Liver (tissue), 9 donors: ENCODE data around the gene COL5A1. TPM values are rescaled to one million over a fixed set of nuclear protein-coding genes. Genes with fewer than 3 reads are reported as not detected.

Source experiments
- DNase-seq: peaks from one replicate; pipeline ENCODE4 v3.0.0-alpha.2; 2017; ENCODE audit warnings: low spot score
- H3K27ac ChIP-seq, 2 donors: one replicate each; pipeline ENCODE4 v1.7.0; 2013; ENCODE audit warnings: inconsistent platforms in 2 of 2, low read length in 2 of 2, control low read depth in 1 of 2, low read depth in 1 of 2, mild to moderate bottlenecking in 1 of 2
- H3K27me3 ChIP-seq, 4 donors: one replicate each; pipeline versions ENCODE4 v1.6.1 to v1.7.0; 2013; ENCODE audit warnings: low read length in 3 of 4, inconsistent platforms in 1 of 4, mild to moderate bottlenecking in 1 of 4, moderate library complexity in 1 of 4; ENCODE audit not compliant: control insufficient read depth in 4 of 4, insufficient read depth in 4 of 4
- H3K36me3 ChIP-seq, 4 donors: one replicate each; pipeline versions ENCODE4 v1.6.1 to v1.7.0; 2013; ENCODE audit warnings: low read length in 3 of 4, mild to moderate bottlenecking in 3 of 4, low read depth in 1 of 4, moderate library complexity in 1 of 4; ENCODE audit not compliant: control insufficient read depth in 4 of 4, insufficient read depth in 3 of 4
- H3K4me1 ChIP-seq, 4 donors: one replicate each; pipeline versions ENCODE4 v1.6.1 to v1.7.0; 2013; ENCODE audit warnings: low read length in 3 of 4, mild to moderate bottlenecking in 3 of 4, moderate library complexity in 1 of 4; ENCODE audit not compliant: control insufficient read depth in 4 of 4, insufficient read depth in 4 of 4
- H3K4me3 ChIP-seq, 3 donors: one replicate each; pipeline versions ENCODE4 v1.6.1 to v1.7.0; 2013; ENCODE audit warnings: low read length in 3 of 3, control low read depth in 1 of 3, low read depth in 1 of 3, mild to moderate bottlenecking in 1 of 3
- H3K9ac ChIP-seq, 2 donors: one replicate each; pipeline ENCODE4 v1.7.0; 2013; ENCODE audit warnings: low read length in 2 of 2, mild to moderate bottlenecking in 2 of 2, moderate library complexity in 2 of 2, control low read depth in 1 of 2, low read depth in 1 of 2
- H3K9me3 ChIP-seq, 4 donors: one replicate each; pipeline versions ENCODE4 v1.6.1 to v1.7.0; 2013; ENCODE audit warnings: low read length in 3 of 4; ENCODE audit not compliant: control insufficient read depth in 4 of 4
- EGR1 ChIP-seq, 2 donors: IDR thresholded peaks; 2 replicates each; pipeline ENCODE4 v1.6.1; 2016 to 2018; ENCODE audit warnings: antibody characterized with exemption in 2 of 2, low read depth in 2 of 2
- FOXA1 ChIP-seq: IDR thresholded peaks from 2 replicates; pipeline ENCODE4 v1.6.1; 2016; ENCODE audit warnings: antibody characterized with exemption
- FOXA2 ChIP-seq: IDR thresholded peaks from 2 replicates; pipeline ENCODE4 v1.6.1; 2016; ENCODE audit warnings: antibody characterized with exemption
- GABPA ChIP-seq, 2 donors: IDR thresholded peaks in 1 of 2; conservative IDR thresholded peaks in 1 of 2; 2 replicates each; pipeline ENCODE4 v1.6.1; 2016; ENCODE audit warnings: antibody characterized with exemption in 2 of 2, mild to moderate bottlenecking in 1 of 2, moderate library complexity in 1 of 2
- HNF4A ChIP-seq, 2 donors: conservative IDR thresholded peaks; 2 replicates each; pipeline ENCODE4 v1.6.1; 2016; ENCODE audit warnings: antibody characterized with exemption in 2 of 2, mild to moderate bottlenecking in 2 of 2
- HNF4G ChIP-seq: IDR thresholded peaks from 2 replicates; pipeline ENCODE4 v1.6.1; 2016; ENCODE audit warnings: antibody characterized with exemption
- JUND ChIP-seq, 2 donors: IDR thresholded peaks; 2 replicates each; pipeline ENCODE4 v1.6.1; 2016; ENCODE audit warnings: antibody characterized with exemption in 2 of 2
- NR2F2 ChIP-seq: IDR thresholded peaks from 2 replicates; pipeline ENCODE4 v1.6.1; 2016; ENCODE audit warnings: antibody characterized with exemption
- RAD21 ChIP-seq, 2 donors: IDR thresholded peaks; 2 replicates each; pipeline ENCODE4 v1.6.1; 2016; ENCODE audit warnings: antibody characterized with exemption in 2 of 2, mild to moderate bottlenecking in 2 of 2
- RXRA ChIP-seq, 2 donors: IDR thresholded peaks; 2 replicates each; pipeline ENCODE4 v1.6.1; 2017 to 2018; ENCODE audit warnings: antibody characterized with exemption in 2 of 2, mild to moderate bottlenecking in 1 of 2
- SP1 ChIP-seq: IDR thresholded peaks from 2 replicates; pipeline ENCODE4 v1.6.1; 2018; ENCODE audit warnings: antibody characterized with exemption, mild to moderate bottlenecking
- TAF1 ChIP-seq: conservative IDR thresholded peaks from 2 replicates; pipeline ENCODE4 v1.6.1; 2016; ENCODE audit warnings: antibody characterized with exemption, mild to moderate bottlenecking
- YY1 ChIP-seq: IDR thresholded peaks from 2 replicates; pipeline ENCODE4 v1.6.1; 2016; ENCODE audit warnings: antibody characterized with exemption, mild to moderate bottlenecking
- whole genome bisulfite sequencing: extraction: QIAGEN DNeasy Blood & Tissue Kit; methylation state at CpG from one replicate; pipeline ENCODE4 v1.1.7; 2013; 5-methylcytosine and 5-hydroxymethylcytosine counted together
- polyA plus RNA-seq, 2 donors: library from polyadenylated mRNA; stranded (reverse) in 1 of 2; unstranded in 1 of 2; fragments of 200-250 nt in 1 of 2; fragments of >200 nt in 1 of 2; fragmentation: Nextera tagmentation in 1 of 2; extraction: Ambion mirVana in 1 of 2; gene quantifications; one replicate each; pipeline versions ENCODE4 v1.2.1 to v1.2.3, GENCODE V29; 2013 to 2015
- total RNA-seq, 2 donors: library from RNA; depleted of rRNA; stranded (reverse); fragments of >200 nt; gene quantifications; one replicate each; pipeline ENCODE4 v1.2.3, GENCODE V29; 2014
- TF ChIP-seq, protein P1 (sequence below): IDR thresholded peaks from 2 replicates; pipeline ENCODE4 v1.6.1; 2016; ENCODE audit warnings: antibody characterized with exemption
- TF ChIP-seq, protein P2 (sequence below): IDR thresholded peaks from 2 replicates; pipeline ENCODE4 v1.6.1; 2016; ENCODE audit warnings: antibody characterized with exemption, mild to moderate bottlenecking
- TF ChIP-seq, protein P3 (sequence below): fragments of 150-350 bp; IDR thresholded peaks from 2 replicates; pipeline ENCODE4 v1.5.1; 2017; ENCODE audit warnings: improper control_type of control experiment, low read depth, low read length; ENCODE audit not compliant: missing input control
- TF ChIP-seq, protein P4 (sequence below): IDR thresholded peaks from 2 replicates; pipeline ENCODE4 v1.6.1; 2016; ENCODE audit warnings: antibody characterized with exemption
- TF ChIP-seq, protein P5 (sequence below): IDR thresholded peaks from 2 replicates; pipeline ENCODE4 v1.6.1; 2016; ENCODE audit warnings: antibody characterized with exemption
- donor health status: healthy.
- donor health status: healthy.
- donor health status: healthy.
- donor health status: healthy.
- donor health status: healthy.

Gene COL5A1
- total and polyA plus RNA-seq, 4 donors = 0.67 to 15.6 (median 11.2) TPM

DNA sequence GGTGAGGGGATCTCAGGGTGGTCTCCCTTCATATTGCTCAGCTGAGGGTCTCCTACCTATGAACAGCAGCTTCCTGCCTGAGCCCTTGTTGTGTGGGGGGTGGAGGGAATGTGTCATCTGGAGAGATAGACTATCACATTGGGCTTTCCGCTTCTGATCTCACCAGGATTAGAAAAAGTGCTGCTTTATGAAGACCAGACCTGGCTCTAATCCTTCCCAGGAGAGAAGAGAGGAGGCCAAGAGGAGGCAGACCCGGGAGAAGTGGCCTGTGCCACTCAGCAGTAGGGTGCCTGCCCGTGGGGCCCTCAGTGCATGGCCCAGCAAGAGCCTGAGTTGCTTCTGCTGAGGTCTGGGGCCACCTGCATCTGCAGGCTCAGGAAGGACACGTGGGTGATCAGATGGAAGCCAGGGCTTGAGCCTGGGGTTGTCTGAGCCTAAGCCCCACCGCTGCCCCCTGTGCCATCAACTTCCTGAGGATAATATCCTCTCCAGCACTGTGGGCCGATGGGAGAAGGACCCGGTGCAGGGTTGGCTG is 22.1 kb upstream of the COL5A1 start:
- no peak overlapping the region for H3K27ac ChIP-seq
- DNase-seq = no peak

DNA sequence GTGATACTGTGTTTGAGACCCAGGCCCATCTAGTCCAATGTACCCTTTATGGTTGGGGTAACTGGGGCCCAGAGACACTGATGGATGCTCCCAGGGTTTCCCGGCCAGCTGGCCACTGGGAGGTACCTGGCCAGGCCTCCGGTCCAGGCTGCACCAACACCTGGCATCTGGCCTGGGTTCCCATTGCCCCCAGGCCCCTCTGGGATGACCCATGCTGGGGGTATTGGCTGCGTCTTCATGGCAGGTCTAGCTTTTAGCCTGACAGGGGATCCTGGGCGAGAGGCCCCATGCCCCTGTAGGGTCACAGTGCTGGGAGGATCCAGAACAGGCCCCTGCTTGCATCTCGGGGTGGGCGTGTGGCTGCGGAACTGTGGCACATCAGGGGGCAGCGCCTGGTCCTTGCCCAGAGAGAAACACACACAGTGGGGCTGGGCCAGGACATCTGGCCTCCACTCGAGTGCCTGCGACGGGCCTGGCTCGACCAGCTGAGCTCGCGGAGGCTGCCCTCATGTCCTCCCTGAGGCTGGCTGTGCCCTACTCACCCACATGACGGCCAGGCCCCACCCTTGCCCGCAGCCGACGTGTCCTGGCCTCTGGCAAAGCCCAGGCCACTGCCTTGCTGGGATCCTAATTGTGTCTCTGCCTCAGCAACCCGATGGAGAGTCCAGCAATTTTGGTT is 21.5 kb upstream of the COL5A1 start:
- DNase-seq = no peak
- Histone ChIP-seq H3K27me3 (peaks cover 0 to 2% (median 0%) of the 10 kb centered on the region in 4 donors), H3K9ac (no peak overlapping the region), H3K36me3 (no peaks in the 10 kb centered on the region), H3K4me3 (no peak overlapping the region), H3K4me1 (no peaks in the 10 kb centered on the region), H3K27ac (no peak overlapping the region), H3K9me3 (no peaks in the 10 kb centered on the region)
- WGBS = 87% methylated on average over 19 of the region's 19 CpGs
- TF ChIP-seq RXRA (IDR thresholded peaks at IDR 0.05) = no peak
- no peak for TF ChIP-seq YY1
- TF ChIP-seq, protein P1, sequence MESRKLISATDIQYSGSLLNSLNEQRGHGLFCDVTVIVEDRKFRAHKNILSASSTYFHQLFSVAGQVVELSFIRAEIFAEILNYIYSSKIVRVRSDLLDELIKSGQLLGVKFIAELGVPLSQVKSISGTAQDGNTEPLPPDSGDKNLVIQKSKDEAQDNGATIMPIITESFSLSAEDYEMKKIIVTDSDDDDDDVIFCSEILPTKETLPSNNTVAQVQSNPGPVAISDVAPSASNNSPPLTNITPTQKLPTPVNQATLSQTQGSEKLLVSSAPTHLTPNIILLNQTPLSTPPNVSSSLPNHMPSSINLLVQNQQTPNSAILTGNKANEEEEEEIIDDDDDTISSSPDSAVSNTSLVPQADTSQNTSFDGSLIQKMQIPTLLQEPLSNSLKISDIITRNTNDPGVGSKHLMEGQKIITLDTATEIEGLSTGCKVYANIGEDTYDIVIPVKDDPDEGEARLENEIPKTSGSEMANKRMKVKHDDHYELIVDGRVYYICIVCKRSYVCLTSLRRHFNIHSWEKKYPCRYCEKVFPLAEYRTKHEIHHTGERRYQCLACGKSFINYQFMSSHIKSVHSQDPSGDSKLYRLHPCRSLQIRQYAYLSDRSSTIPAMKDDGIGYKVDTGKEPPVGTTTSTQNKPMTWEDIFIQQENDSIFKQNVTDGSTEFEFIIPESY = no peak
- TF ChIP-seq TAF1 = no peak
- TF ChIP-seq, protein P2, sequence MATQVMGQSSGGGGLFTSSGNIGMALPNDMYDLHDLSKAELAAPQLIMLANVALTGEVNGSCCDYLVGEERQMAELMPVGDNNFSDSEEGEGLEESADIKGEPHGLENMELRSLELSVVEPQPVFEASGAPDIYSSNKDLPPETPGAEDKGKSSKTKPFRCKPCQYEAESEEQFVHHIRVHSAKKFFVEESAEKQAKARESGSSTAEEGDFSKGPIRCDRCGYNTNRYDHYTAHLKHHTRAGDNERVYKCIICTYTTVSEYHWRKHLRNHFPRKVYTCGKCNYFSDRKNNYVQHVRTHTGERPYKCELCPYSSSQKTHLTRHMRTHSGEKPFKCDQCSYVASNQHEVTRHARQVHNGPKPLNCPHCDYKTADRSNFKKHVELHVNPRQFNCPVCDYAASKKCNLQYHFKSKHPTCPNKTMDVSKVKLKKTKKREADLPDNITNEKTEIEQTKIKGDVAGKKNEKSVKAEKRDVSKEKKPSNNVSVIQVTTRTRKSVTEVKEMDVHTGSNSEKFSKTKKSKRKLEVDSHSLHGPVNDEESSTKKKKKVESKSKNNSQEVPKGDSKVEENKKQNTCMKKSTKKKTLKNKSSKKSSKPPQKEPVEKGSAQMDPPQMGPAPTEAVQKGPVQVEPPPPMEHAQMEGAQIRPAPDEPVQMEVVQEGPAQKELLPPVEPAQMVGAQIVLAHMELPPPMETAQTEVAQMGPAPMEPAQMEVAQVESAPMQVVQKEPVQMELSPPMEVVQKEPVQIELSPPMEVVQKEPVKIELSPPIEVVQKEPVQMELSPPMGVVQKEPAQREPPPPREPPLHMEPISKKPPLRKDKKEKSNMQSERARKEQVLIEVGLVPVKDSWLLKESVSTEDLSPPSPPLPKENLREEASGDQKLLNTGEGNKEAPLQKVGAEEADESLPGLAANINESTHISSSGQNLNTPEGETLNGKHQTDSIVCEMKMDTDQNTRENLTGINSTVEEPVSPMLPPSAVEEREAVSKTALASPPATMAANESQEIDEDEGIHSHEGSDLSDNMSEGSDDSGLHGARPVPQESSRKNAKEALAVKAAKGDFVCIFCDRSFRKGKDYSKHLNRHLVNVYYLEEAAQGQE = no peak
- TF ChIP-seq, protein P3, sequence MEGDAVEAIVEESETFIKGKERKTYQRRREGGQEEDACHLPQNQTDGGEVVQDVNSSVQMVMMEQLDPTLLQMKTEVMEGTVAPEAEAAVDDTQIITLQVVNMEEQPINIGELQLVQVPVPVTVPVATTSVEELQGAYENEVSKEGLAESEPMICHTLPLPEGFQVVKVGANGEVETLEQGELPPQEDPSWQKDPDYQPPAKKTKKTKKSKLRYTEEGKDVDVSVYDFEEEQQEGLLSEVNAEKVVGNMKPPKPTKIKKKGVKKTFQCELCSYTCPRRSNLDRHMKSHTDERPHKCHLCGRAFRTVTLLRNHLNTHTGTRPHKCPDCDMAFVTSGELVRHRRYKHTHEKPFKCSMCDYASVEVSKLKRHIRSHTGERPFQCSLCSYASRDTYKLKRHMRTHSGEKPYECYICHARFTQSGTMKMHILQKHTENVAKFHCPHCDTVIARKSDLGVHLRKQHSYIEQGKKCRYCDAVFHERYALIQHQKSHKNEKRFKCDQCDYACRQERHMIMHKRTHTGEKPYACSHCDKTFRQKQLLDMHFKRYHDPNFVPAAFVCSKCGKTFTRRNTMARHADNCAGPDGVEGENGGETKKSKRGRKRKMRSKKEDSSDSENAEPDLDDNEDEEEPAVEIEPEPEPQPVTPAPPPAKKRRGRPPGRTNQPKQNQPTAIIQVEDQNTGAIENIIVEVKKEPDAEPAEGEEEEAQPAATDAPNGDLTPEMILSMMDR = no peak
- TF ChIP-seq SP1 = no peak
- no peak for TF ChIP-seq GABPA (IDR thresholded peaks at IDR 0.05 in 1 of 2, conservative IDR thresholded peaks at IDR 0.05 in 1 of 2)
- TF ChIP-seq RAD21 (IDR thresholded peaks at IDR 0.05) = no peak
- TF ChIP-seq HNF4A (conservative IDR thresholded peaks at IDR 0.05) = no peak
- no peak for TF ChIP-seq FOXA1
- TF ChIP-seq, protein P4, sequence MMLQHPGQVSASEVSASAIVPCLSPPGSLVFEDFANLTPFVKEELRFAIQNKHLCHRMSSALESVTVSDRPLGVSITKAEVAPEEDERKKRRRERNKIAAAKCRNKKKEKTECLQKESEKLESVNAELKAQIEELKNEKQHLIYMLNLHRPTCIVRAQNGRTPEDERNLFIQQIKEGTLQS = no peak
- TF ChIP-seq EGR1 (IDR thresholded peaks at IDR 0.05; ENCODE audit: low read depth in 2 of 2) = no peak
- no peak for TF ChIP-seq HNF4G
- TF ChIP-seq, protein P5, sequence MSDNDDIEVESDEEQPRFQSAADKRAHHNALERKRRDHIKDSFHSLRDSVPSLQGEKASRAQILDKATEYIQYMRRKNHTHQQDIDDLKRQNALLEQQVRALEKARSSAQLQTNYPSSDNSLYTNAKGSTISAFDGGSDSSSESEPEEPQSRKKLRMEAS = no peak
- no peak for TF ChIP-seq FOXA2
- TF ChIP-seq JUND (IDR thresholded peaks at IDR 0.05) = no peak
- TF ChIP-seq NR2F2 = no peak

More for the DNA sequence above, 22.1 kb upstream of the COL5A1 start:
- no peaks in the 10 kb centered on the region for H3K4me1 ChIP-seq
- no peaks in the 10 kb centered on the region for H3K36me3 ChIP-seq
- H3K4me3 ChIP-seq = no peak overlapping the region
- H3K27me3 ChIP-seq = peaks cover 0 to 2% (median 0%) of the 10 kb centered on the region in 4 donors
- WGBS = 70% methylated on average over 7 of the region's 7 CpGs
- no peaks in the 10 kb centered on the region for H3K9me3 ChIP-seq
- H3K9ac ChIP-seq = no peak overlapping the region
- TF ChIP-seq FOXA2 (no peak), FOXA1 (no peak)
